ENCODE measurements around the gene SKIC8.

Gene SKIC8

GRCh38 chr15:78299101-78299930 is at the start of gene SKIC8:
SKIC8 (minus strand) TSS chr15:78299609; CDS start chr15:78295686, 3,923 bp downstream.
- Histone ChIP-seq H3K9ac (ENCODE audit: low read depth, low read length) (peak within 1 kb of the TSS; percentile 96), H3K27me3 (ENCODE audit: insufficient read depth, low read length) (peaks cover 9% of the 10 kb centered on the region), H3K36me3 (ENCODE audit: insufficient read depth, low read depth, low read length) (peaks cover 7% of the 10 kb centered on the region; the same call in 1 of the 2 replicates), H3K27ac (ENCODE audit: low read length) (peak within 1 kb of the TSS; percentile 39), H3K9me3 (ENCODE audit: insufficient read depth, low read depth, low read length) (no peaks in the 10 kb centered on the region), H3K4me3 (ENCODE audit: low read length) (peak within 1 kb of the TSS; percentile 99), H3K4me1 (ENCODE audit: insufficient read depth, low read length) (no peaks in the 10 kb centered on the region)

GRCh38 chr15:78347586-78348543 is 48.5 kb upstream of the SKIC8 start:
- H3K9me3 ChIP-seq (ENCODE audit: insufficient read depth, low read depth, low read length) = no peaks in the 10 kb centered on the region
- no peaks in the 10 kb centered on the region; the same call in 1 of the 2 replicates for H3K27me3 ChIP-seq (ENCODE audit: insufficient read depth, low read length)
- H3K9ac ChIP-seq (ENCODE audit: low read depth, low read length) = no peak overlapping the region
- H3K36me3 ChIP-seq (ENCODE audit: insufficient read depth, low read depth, low read length) = peaks cover 60% of the 10 kb centered on the region
- H3K4me3 ChIP-seq (ENCODE audit: low read length) = no peak overlapping the region
- no peak overlapping the region for H3K27ac ChIP-seq (ENCODE audit: low read length)
- H3K4me1 ChIP-seq (ENCODE audit: insufficient read depth, low read length) = no peaks in the 10 kb centered on the region; the same call in 1 of the 2 replicates

DNA sequence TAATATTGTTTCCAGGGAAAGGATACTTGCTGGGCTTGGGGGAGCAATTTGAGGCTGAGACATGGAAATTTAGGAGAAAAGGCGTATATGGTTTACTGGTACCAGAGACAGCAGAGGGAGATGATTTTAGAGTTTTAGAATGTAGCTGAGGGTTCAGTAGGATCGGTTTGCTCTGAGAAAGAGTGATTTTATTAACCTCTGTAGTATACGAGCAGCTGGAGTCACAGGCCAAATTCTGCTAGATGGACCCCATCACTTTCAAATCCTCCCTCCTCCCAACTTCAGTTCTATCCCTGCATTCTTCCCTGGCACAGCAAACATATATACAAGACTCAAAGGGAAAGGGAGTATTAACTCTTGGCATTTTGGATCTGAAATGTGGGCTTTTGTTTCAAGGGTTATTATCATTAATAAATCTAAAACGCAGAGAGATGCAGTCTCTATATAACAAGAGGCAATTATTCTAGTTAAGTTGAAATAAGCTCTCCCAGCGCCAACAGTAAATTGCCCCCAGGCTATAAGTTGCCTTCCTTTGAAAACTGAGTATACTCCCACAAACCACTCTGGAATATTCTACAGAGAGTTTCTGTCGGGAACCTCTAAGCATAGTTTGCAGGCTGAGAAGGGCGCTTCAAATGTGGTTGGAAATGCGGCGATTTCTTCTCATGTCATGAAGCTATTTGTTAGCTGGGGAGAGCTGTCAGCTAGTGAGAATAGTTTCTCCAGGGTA is 46.2 kb upstream of the SKIC8 start:
- peaks cover 64% of the 10 kb centered on the region for H3K36me3 ChIP-seq (ENCODE audit: insufficient read depth, low read depth, low read length)
- H3K9ac ChIP-seq (ENCODE audit: low read depth, low read length) = no peak overlapping the region
- peaks cover 22% of the 10 kb centered on the region for H3K27me3 ChIP-seq (ENCODE audit: insufficient read depth, low read length)
- no peaks in the 10 kb centered on the region for H3K9me3 ChIP-seq (ENCODE audit: insufficient read depth, low read depth, low read length)
- H3K4me3 ChIP-seq (ENCODE audit: low read length) = no peak overlapping the region
- H3K4me1 ChIP-seq (ENCODE audit: insufficient read depth, low read length) = peaks cover 8% of the 10 kb centered on the region; the same call in 1 of the 2 replicates
- H3K27ac ChIP-seq (ENCODE audit: low read length) = no peak overlapping the region

- no peaks in the 10 kb centered on the region for H3K9me3 ChIP-seq (ENCODE audit: insufficient read depth, low read depth, low read length)
- H3K9ac ChIP-seq (ENCODE audit: low read depth, low read length) = no peak overlapping the region; the same call in 1 of the 2 replicates
- no peak overlapping the region for H3K4me3 ChIP-seq (ENCODE audit: low read length)
- peaks cover 42% of the 10 kb centered on the region for H3K27me3 ChIP-seq (ENCODE audit: insufficient read depth, low read length)
- peaks cover 11% of the 10 kb centered on the region; the same call in 1 of the 2 replicates for H3K4me1 ChIP-seq (ENCODE audit: insufficient read depth, low read length)
- no peak overlapping the region for H3K27ac ChIP-seq (ENCODE audit: low read length)
- peaks cover 58% of the 10 kb centered on the region for H3K36me3 ChIP-seq (ENCODE audit: insufficient read depth, low read depth, low read length)
These were observed 44.1 kb upstream of the SKIC8 start for GRCh38 chr15:78343276-78344060.

DNA sequence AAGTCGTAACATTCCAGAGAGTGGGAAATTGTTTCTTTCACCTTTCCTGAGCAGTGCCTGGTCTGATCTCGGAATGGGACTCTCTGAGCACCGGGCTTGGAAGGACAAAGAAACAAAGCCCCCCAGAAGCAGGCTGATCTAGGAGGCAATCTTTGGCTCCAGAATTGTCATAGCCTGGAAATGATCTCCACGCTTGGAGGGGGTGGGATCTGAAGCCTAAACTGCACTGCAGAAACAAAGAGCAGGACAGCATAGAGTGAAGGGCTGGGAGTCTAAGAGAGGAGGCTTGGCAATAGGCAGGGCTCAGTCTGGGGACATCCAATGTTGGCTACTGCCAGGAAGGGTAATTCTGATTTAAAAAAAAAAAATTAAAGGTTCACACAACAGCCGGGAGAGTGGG is 42.6 kb upstream of the SKIC8 start:
- peaks cover 11% of the 10 kb centered on the region; the same call in 1 of the 2 replicates for H3K4me1 ChIP-seq (ENCODE audit: insufficient read depth, low read length)
- no peak overlapping the region for H3K27ac ChIP-seq (ENCODE audit: low read length)
- peak overlapping the region; percentile 84; the same call in 1 of the 2 replicates for H3K9ac ChIP-seq (ENCODE audit: low read depth, low read length)
- H3K9me3 ChIP-seq (ENCODE audit: insufficient read depth, low read depth, low read length) = no peaks in the 10 kb centered on the region
- H3K4me3 ChIP-seq (ENCODE audit: low read length) = peak overlapping the region; percentile 79
- H3K27me3 ChIP-seq (ENCODE audit: insufficient read depth, low read length) = peaks cover 54% of the 10 kb centered on the region
- peaks cover 44% of the 10 kb centered on the region for H3K36me3 ChIP-seq (ENCODE audit: insufficient read depth, low read depth, low read length)

- peaks cover 11% of the 10 kb centered on the region; the same call in 1 of the 2 replicates for H3K4me1 ChIP-seq (ENCODE audit: insufficient read depth, low read length)
- H3K9ac ChIP-seq (ENCODE audit: low read depth, low read length) = peak overlapping the region; percentile 84; the same call in 1 of the 2 replicates
- no peaks in the 10 kb centered on the region for H3K9me3 ChIP-seq (ENCODE audit: insufficient read depth, low read depth, low read length)
- H3K27me3 ChIP-seq (ENCODE audit: insufficient read depth, low read length) = peaks cover 55% of the 10 kb centered on the region
- H3K36me3 ChIP-seq (ENCODE audit: insufficient read depth, low read depth, low read length) = peaks cover 37% of the 10 kb centered on the region
- H3K27ac ChIP-seq (ENCODE audit: low read length) = no peak overlapping the region
- peak overlapping the region; percentile 79 for H3K4me3 ChIP-seq (ENCODE audit: low read length)
These were observed 41.9 kb upstream of the SKIC8 start for GRCh38 chr15:78341057-78341987.

DNA sequence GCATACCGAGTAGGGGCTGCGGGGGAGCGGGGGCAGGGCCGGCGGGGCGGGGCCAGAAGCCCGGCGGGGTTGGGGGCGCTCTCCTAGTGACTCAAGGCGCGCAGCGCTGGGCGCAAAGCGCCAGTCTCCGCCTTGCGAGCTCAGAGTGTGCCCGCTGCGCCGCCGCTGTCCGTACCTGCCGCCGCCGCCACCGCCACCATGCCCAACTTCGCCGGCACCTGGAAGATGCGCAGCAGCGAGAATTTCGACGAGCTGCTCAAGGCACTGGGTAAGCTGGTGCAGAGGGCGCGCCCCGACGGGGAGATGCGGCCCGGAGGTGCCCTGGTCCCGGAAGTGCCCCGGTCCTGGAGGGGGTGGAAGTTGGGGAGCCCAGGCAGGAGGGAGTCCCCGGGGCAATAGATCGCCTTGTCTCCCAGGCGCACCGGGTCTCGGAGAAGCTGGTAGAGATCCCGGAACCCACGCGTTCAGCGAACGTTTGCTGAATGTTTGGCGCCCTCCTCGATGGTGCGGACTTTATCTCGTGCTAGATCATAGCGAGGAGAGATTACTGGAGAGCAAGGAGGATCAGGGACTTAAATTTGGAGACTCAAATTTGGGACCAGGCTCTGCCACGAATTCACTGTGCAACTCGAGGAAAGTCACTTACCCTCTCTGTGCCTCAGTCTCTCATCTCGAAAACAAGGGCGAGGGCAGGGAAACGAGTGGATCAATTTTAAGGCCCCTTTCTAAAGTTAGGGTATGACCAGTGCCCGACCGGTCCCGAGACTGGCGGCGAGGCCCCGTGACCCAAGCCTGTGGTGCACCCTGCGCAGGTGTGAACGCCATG is 41.0 kb upstream of the SKIC8 start, which contains the start of gene CRABP1:
Gene CRABP1 (plus strand): TSS at position 123 of the 826 bp plus-strand sequence. CDS start 76 bp downstream, at position 199.
- Histone ChIP-seq H3K9me3 (ENCODE audit: insufficient read depth, low read depth, low read length) (no peaks in the 10 kb centered on the region), H3K4me3 (ENCODE audit: low read length) (peak within 1 kb of the TSS; percentile 79), H3K27ac (ENCODE audit: low read length) (no peak within 1 kb of the TSS), H3K36me3 (ENCODE audit: insufficient read depth, low read depth, low read length) (peaks cover 28% of the 10 kb centered on the region), H3K4me1 (ENCODE audit: insufficient read depth, low read length) (peaks cover 11% of the 10 kb centered on the region; the same call in 1 of the 2 replicates), H3K27me3 (ENCODE audit: insufficient read depth, low read length) (peaks cover 59% of the 10 kb centered on the region), H3K9ac (ENCODE audit: low read depth, low read length) (peak within 1 kb of the TSS; percentile 84; the same call in 1 of the 2 replicates)

DNA sequence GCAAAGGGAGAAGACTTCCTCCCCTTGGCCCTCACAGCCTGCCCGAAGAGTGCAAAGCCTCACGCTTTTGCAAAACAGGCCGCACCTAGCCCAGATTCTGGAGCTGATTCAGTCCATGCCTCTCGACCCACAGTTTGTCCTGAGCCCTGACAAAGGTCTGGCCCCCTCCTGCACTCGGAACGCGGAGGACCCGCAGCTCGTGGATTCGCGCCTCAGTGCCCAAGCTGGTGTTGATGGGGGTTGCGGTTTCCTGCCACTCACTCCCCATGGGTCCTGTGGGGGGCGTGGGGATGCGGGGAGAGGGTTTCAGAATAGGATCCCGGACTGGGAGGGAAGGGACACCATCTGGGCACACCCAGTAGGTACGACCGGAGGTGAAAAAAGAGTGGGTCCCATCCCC is 40.1 kb upstream of the SKIC8 start:
- Histone ChIP-seq H3K27me3 (ENCODE audit: insufficient read depth, low read length) (peaks cover 59% of the 10 kb centered on the region), H3K9me3 (ENCODE audit: insufficient read depth, low read depth, low read length) (no peaks in the 10 kb centered on the region), H3K4me3 (ENCODE audit: low read length) (peak overlapping the region; percentile 79), H3K9ac (ENCODE audit: low read depth, low read length) (peak overlapping the region; percentile 48; the same call in 1 of the 2 replicates), H3K27ac (ENCODE audit: low read length) (no peak overlapping the region), H3K36me3 (ENCODE audit: insufficient read depth, low read depth, low read length) (peaks cover 19% of the 10 kb centered on the region), H3K4me1 (ENCODE audit: insufficient read depth, low read length) (peaks cover 11% of the 10 kb centered on the region; the same call in 1 of the 2 replicates)

DNA sequence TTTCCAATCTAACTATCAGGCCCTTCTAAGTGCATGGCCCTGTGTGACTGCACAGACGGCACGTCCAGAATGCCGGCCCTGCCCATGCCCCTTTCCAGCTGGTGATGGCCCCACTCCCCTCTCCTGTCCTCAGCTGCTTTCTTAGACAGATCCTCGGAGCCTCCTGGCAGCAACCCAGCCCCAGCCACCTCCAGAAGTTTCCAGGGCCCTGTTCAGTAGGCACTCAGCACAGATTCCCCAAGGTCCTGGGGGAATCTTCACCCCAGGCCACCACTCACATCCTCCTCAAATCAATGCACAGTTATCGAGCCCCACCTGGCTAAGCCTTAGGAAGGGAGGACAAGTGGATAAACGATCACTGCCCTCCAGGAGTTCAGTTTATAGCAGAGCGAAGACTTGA is 39.4 kb upstream of the SKIC8 start:
- H3K9me3 ChIP-seq (ENCODE audit: insufficient read depth, low read depth, low read length) = no peaks in the 10 kb centered on the region
- peaks cover 11% of the 10 kb centered on the region; the same call in 1 of the 2 replicates for H3K4me1 ChIP-seq (ENCODE audit: insufficient read depth, low read length)
- peaks cover 59% of the 10 kb centered on the region for H3K27me3 ChIP-seq (ENCODE audit: insufficient read depth, low read length)
- H3K27ac ChIP-seq (ENCODE audit: low read length) = no peak overlapping the region
- no peak overlapping the region for H3K4me3 ChIP-seq (ENCODE audit: low read length)
- H3K9ac ChIP-seq (ENCODE audit: low read depth, low read length) = no peak overlapping the region
- peaks cover 11% of the 10 kb centered on the region for H3K36me3 ChIP-seq (ENCODE audit: insufficient read depth, low read depth, low read length)
